Caco-2 (cell line): Measurements from ENCODE around the gene SLC37A1. TPM values are rescaled to one million over a fixed set of nuclear protein-coding genes. Genes with fewer than 3 reads are reported as not detected.

ENCODE experiments used
- BruUV-seq: library from RNA; stranded (reverse); fragments of 400-500 nt; replicated peaks from 2 replicates; lab custom pipeline; 2021; lab: Mats Ljungman, UMichigan
- CTCF ChIA-PET: fragments of 300-600 bp; sonication (Branson Sonifier 250); formaldehyde crosslinking; loops from one replicate; lab custom pipeline; 2022; ENCODE audit warnings: antibody characterized with exemption; lab: Charles Lee
- POLR2A ChIA-PET: fragments of 300-600 bp; sonication (Branson Sonifier 250); formaldehyde crosslinking; loops from one replicate; lab custom pipeline; 2022; ENCODE audit warnings: antibody characterized with exemption; lab: Charles Lee
- DNase-seq, 2 experiments: peaks; one replicate each; pipeline versions ENCODE4 v3.0.0 to v3.0.0-alpha.2; 2020 to 2022
- H3K27me3 ChIP-seq: replicated peaks from 2 replicates; pipeline ENCODE4 v1.6.0; 2011; ENCODE audit warnings: low read length; ENCODE audit not compliant: control insufficient read depth, insufficient read depth
- H3K36me3 ChIP-seq: 2 replicates; pipeline ENCODE4 v1.5.1; 2011; ENCODE audit warnings: low read length; ENCODE audit not compliant: control insufficient read depth, insufficient read depth
- H3K4me1 ChIP-seq: fragments of 250-450 bp; sonication (Bioruptor Pico); 2 replicates; pipeline ENCODE4 v1.5.1; 2020; ENCODE audit warnings: mild to moderate bottlenecking
- H3K4me3 ChIP-seq: 2 replicates; pipeline ENCODE4 v1.5.1; 2011; ENCODE audit warnings: low read depth, mild to moderate bottlenecking, control low read depth, low read length
- H3K9me3 ChIP-seq: fragments of 250-450 bp; sonication (Bioruptor Pico); 2 replicates; pipeline ENCODE4 v1.5.1; 2020; ENCODE audit warnings: mild to moderate bottlenecking, moderate library complexity
- H3K27ac Mint-ChIP-seq: one replicate; pipeline ENCODE4 v1.8.0; 2022; ENCODE audit warnings: mixed read lengths; ENCODE audit not compliant: unreplicated experiment
- H3K27me3 Mint-ChIP-seq: one replicate; pipeline ENCODE4 v1.8.0; 2022; ENCODE audit warnings: mixed read lengths; ENCODE audit not compliant: insufficient read depth, unreplicated experiment
- H3K36me3 Mint-ChIP-seq: one replicate; pipeline ENCODE4 v1.8.0; 2022; ENCODE audit warnings: mild to moderate bottlenecking, mixed read lengths; ENCODE audit not compliant: insufficient read depth, unreplicated experiment
- H3K4me1 Mint-ChIP-seq: one replicate; pipeline ENCODE4 v1.8.0; 2022; ENCODE audit warnings: low read depth, mixed read lengths; ENCODE audit not compliant: unreplicated experiment
- H3K4me3 Mint-ChIP-seq: one replicate; pipeline ENCODE4 v1.8.0; 2022; ENCODE audit warnings: mild to moderate bottlenecking, moderate library complexity, mixed read lengths; ENCODE audit not compliant: unreplicated experiment
- H3K9me3 Mint-ChIP-seq: one replicate; pipeline ENCODE4 v1.8.0; 2022; ENCODE audit warnings: mixed read lengths; ENCODE audit not compliant: unreplicated experiment
- intact Hi-C: fragments of 100-400 bp; cut with micrococcal nuclease; formaldehyde crosslinking; loops from one replicate; pipeline ENCODE4 v1.10.0; 2022; ENCODE audit not compliant: unreplicated experiment
- total RNA-seq: library from RNA; stranded (reverse); gene quantifications from 2 replicates; pipeline ENCODE4 v1.2.3, GENCODE V29; 2022
- TF ChIP-seq, protein P1 (sequence below), 2 experiments: fragments of 200-600 bp in 1 of 2; IDR thresholded peaks; 1 replicate in 1 of 2; 2 replicates in 1 of 2; pipeline versions ENCODE4 v1.5.1 to v1.8.0; 2011 to 2022; ENCODE audit warnings: antibody characterized with exemption in 1 of 2, control low read depth in 1 of 2, inconsistent platforms in 1 of 2, low read depth in 1 of 2, low read length in 1 of 2, mild to moderate bottlenecking in 1 of 2, moderate library complexity in 1 of 2; ENCODE audit not compliant: insufficient read depth in 1 of 2, severe bottlenecking in 1 of 2, unreplicated experiment in 1 of 2

Gene SLC37A1
- total RNA-seq, 1 experiment from 2014 or later: 9.8 TPM

DNA sequence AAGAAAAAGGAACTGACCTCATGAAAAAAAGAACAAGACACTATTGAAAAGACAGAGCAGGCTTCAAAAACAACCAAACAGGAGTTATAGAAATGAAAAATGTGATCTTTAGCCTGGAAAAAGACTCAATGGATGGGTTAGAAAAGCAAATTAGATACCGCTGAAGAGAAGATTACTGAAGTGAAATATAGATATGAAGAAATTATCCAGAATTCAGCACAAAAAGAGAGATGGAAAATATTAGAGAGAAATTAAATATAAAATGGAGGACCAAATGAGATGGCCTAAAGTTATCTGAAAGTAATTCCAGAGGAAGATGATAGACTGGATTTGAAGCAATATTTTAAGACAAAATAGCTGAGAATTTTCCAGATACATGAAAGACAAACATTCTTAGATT, 63.0 kb downstream of the SLC37A1 start:
- Mint-ChIP-seq H3K9me3 (peaks cover 15% of the 10 kb centered on the region), H3K4me1 (no peaks in the 10 kb centered on the region), H3K4me3 (no peak overlapping the region), H3K27ac (no peak overlapping the region), H3K36me3 (no peaks in the 10 kb centered on the region), H3K27me3 (no peaks in the 10 kb centered on the region)
- BruUV-seq: no TSS peak
- DNase-seq: no peak
- Histone ChIP-seq H3K9me3 (peaks cover 10% of the 10 kb centered on the region), H3K36me3 (no peaks in the 10 kb centered on the region), H3K4me3 (no peak overlapping the region), H3K4me1 (no peaks in the 10 kb centered on the region), H3K27me3 (no peaks in the 10 kb centered on the region)
- TF ChIP-seq, protein P1, sequence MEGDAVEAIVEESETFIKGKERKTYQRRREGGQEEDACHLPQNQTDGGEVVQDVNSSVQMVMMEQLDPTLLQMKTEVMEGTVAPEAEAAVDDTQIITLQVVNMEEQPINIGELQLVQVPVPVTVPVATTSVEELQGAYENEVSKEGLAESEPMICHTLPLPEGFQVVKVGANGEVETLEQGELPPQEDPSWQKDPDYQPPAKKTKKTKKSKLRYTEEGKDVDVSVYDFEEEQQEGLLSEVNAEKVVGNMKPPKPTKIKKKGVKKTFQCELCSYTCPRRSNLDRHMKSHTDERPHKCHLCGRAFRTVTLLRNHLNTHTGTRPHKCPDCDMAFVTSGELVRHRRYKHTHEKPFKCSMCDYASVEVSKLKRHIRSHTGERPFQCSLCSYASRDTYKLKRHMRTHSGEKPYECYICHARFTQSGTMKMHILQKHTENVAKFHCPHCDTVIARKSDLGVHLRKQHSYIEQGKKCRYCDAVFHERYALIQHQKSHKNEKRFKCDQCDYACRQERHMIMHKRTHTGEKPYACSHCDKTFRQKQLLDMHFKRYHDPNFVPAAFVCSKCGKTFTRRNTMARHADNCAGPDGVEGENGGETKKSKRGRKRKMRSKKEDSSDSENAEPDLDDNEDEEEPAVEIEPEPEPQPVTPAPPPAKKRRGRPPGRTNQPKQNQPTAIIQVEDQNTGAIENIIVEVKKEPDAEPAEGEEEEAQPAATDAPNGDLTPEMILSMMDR (IDR thresholded peaks at IDR 0.05; ENCODE audit: insufficient read depth in 1 of 2, low read depth in 1 of 2, low read length in 1 of 2, severe bottlenecking in 1 of 2, unreplicated experiment in 1 of 2): no peak
- intact Hi-C loops: no loop called here
- CTCF ChIA-PET: interaction anchor here (0.6 to 0.7 kb wide), 2 partner anchors 38 to 267 kb away, joined by 3 to 4 read pairs; no protein-coding TSS in a partner anchor
- POLR2A ChIA-PET: no interaction called here

DNA sequence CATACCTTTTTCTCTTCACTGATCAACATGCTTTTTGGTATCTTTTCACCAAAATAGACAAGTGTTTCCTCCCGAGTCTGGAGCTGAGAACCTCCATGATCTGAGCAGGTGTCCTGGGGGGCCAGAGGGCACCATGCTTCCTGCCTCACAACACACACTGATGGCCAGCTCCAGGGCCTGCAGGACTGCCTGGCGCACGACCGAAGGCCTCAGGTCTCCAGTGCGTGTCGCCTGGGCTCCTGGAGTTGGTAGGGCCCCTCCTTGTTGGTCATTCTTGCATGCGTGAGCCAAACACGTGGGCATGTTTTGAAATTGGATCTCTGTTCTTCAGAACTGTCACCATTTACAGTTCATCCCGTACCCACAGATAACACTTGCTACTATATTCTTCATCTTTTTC, 64.4 kb downstream of the SLC37A1 start:
- H3K27me3 Mint-ChIP-seq: no peaks in the 10 kb centered on the region
- peaks cover 10% of the 10 kb centered on the region for H3K9me3 ChIP-seq
- peaks cover 15% of the 10 kb centered on the region for H3K9me3 Mint-ChIP-seq
- no peak overlapping the region for H3K27ac Mint-ChIP-seq
- intact Hi-C loops: no loop called here
- ChIA-PET POLR2A (no interaction called here), CTCF (no interaction called here)
- TF ChIP-seq, protein P1 (IDR thresholded peaks at IDR 0.05; ENCODE audit: insufficient read depth in 1 of 2, low read depth in 1 of 2, low read length in 1 of 2, severe bottlenecking in 1 of 2, unreplicated experiment in 1 of 2): no peak
- no peaks in the 10 kb centered on the region for H3K4me1 ChIP-seq
- BruUV-seq: no TSS peak
- H3K36me3 ChIP-seq: no peaks in the 10 kb centered on the region
- DNase-seq: peak in 1 of 2 experiments; percentile 14
- H3K36me3 Mint-ChIP-seq: no peaks in the 10 kb centered on the region
- no peaks in the 10 kb centered on the region for H3K4me1 Mint-ChIP-seq
- no peak overlapping the region for H3K4me3 Mint-ChIP-seq
- no peak overlapping the region for H3K4me3 ChIP-seq
- no peaks in the 10 kb centered on the region for H3K27me3 ChIP-seq

DNA sequence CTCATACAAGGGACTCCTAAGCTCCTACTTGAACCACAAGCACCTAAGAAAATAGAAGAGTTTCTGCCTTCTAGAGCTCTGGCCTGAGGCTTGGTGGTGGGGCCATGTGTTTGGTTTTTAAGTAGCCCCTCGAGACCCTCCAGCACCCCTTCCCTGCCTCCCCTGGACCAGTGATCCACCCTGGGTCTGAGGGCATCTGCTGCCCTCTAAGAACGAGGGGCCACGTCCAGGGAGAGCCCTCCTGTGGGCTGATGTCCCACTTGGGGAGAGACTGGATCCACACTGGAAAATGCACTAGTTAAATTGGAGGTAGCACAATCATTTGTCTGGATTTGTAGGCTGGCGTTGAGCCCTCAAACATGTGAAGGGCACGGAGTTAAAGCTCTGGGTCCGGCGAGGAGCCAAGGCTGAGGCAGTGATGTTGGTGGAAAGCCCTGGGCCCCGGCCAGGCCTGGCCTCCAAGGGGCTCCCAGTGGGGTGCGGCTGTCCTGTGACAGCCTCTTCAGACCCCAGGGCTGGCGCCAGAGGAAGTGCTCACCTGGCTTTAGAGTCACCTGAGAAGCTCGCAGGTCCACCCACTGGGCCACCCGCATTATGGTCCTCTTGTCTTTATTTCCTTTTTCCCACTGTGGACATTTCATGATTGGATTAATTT, 65.2 kb downstream of the SLC37A1 start:
- intact Hi-C loops: no loop called here
- CTCF ChIA-PET: no interaction called here
- Mint-ChIP-seq H3K4me1 (no peaks in the 10 kb centered on the region), H3K36me3 (no peaks in the 10 kb centered on the region), H3K4me3 (no peak overlapping the region), H3K27me3 (no peaks in the 10 kb centered on the region), H3K9me3 (peaks cover 15% of the 10 kb centered on the region), H3K27ac (no peak overlapping the region)
- H3K9me3 ChIP-seq: peaks cover 10% of the 10 kb centered on the region
- no TSS peak for BruUV-seq
- no peak overlapping the region for H3K4me3 ChIP-seq
- H3K4me1 ChIP-seq: no peaks in the 10 kb centered on the region
- H3K27me3 ChIP-seq: no peaks in the 10 kb centered on the region
- POLR2A ChIA-PET: no interaction called here
- TF ChIP-seq, protein P1 (IDR thresholded peaks at IDR 0.05; ENCODE audit: insufficient read depth in 1 of 2, low read depth in 1 of 2, low read length in 1 of 2, severe bottlenecking in 1 of 2, unreplicated experiment in 1 of 2): no peak
- no peaks in the 10 kb centered on the region for H3K36me3 ChIP-seq
- DNase-seq: peak in 1 of 2 experiments; percentile 20
